ENCODE data around the gene STXBP3. TPM values are rescaled to one million over a fixed set of nuclear protein-coding genes. Genes with fewer than 3 reads are reported as not detected.

STXBP3 gene
- total RNA-seq, 4 donors from 2014 or later, result 41.4 to 97.0 (median 79.1) TPM

DNA sequence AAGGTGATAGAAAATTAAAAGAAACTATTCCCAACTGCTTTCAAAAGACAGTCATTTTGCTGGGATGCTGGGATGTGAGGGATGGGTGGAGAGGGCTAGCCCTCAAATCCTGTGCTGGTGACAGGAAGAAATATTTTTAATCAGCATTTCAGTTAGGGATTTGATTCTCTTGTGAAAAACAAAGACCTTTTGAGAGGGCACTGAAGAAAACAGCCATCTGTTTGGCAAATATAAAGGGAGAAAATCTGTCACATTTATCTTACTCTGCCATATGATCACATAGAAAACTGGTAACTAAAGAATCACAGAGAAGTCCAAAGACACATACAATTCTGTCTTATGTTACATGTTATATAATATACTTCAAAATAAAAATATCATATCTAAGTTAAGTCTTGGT is 12.3 kb downstream of the STXBP3 start:
- no peak for TF ChIP-seq CTCF (IDR thresholded peaks at IDR 0.05; ENCODE audit: low read depth)

- no peak for TF ChIP-seq CTCF (IDR thresholded peaks at IDR 0.05; ENCODE audit: low read depth)
These were observed 20.6 kb downstream of the STXBP3 start for GRCh38 chr1:108767115-108767514.

GRCh38 chr1:108767708-108768107 is 21.2 kb downstream of the STXBP3 start:
- no peak for TF ChIP-seq CTCF (IDR thresholded peaks at IDR 0.05; ENCODE audit: low read depth)

GRCh38 chr1:108777839-108778238 is 31.4 kb downstream of the STXBP3 start:
- no peak for TF ChIP-seq CTCF (IDR thresholded peaks at IDR 0.05; ENCODE audit: low read depth)

DNA sequence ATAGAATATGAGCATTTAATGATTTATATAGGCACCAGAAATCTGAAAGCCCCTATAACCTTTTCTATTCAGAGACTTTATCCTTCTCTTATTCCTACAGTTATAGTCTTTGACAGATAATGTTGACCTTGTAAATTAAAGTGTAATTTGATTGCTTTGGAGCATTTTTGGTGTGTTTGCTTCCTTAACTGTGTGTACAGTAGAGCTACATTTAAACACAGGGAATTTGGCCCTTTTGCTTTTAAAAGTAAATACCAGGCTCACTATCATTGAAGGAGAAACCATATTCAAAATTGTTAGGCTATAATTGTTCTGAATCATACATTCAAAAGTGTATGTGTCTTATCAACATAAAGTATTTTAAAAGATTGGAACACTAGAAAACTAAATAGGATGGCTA is 33.0 kb downstream of the STXBP3 start:
- no peak for TF ChIP-seq CTCF (IDR thresholded peaks at IDR 0.05; ENCODE audit: low read depth)

GRCh38 chr1:108780937-108781574 is 34.6 kb downstream of the STXBP3 start:
- TF ChIP-seq CTCF (IDR thresholded peaks at IDR 0.05; ENCODE audit: low read depth), result no peak

- TF ChIP-seq CTCF (IDR thresholded peaks at IDR 0.05; ENCODE audit: low read depth), result no peak
These were observed 38.8 kb downstream of the STXBP3 start for GRCh38 chr1:108785264-108785663.

All from subcutaneous adipose tissue (tissue), 4 donors.